GM06990 (cell line): ENCODE results near the gene ADAM10.

ENCODE experiments used
- DNase-seq: peaks from one replicate; pipeline ENCODE4 v3.0.0-alpha.2; 2011; ENCODE audit not compliant: insufficient read length; ENCODE audit errors: extremely low read depth
- H3K27me3 ChIP-seq: replicated peaks from 2 replicates; pipeline ENCODE4 v1.6.0; 2011; ENCODE audit warnings: low read length; ENCODE audit not compliant: control insufficient read depth, insufficient read depth
- H3K36me3 ChIP-seq: 2 replicates; pipeline ENCODE4 v1.5.1; 2011; ENCODE audit warnings: low read length; ENCODE audit not compliant: control insufficient read depth, insufficient read depth
- H3K4me3 ChIP-seq: replicated peaks from 2 replicates; pipeline ENCODE4 v1.5.1; 2011; ENCODE audit warnings: low read depth, mild to moderate bottlenecking, control low read depth, low read length
- TF ChIP-seq, protein P1 (sequence below): IDR thresholded peaks from 2 replicates; pipeline ENCODE4 v1.5.1; 2011; ENCODE audit warnings: low read length, control low read depth, mild to moderate bottlenecking, inconsistent platforms; ENCODE audit not compliant: insufficient read depth, poor library complexity, severe bottlenecking

The ADAM10 gene

DNA sequence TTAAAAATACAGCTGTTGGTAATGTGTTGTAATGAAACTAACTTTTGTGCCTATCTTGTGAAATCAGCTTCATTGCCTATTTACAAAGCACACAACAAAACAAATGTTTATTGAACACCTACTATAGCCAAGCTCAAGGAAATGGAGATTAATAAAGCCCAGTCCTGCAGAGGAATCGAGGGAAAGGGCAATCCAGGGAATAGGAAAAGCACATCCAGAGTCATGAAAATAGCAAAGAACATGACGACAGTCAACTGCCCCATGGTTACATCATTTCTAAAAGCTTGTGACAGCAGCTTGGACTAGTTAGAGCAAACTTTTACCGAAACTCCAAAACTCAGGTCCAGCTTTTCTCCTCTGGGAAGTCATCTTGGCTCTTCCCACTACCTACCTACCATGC, 160.5 kb downstream of the ADAM10 start:
- TF ChIP-seq, protein P1, sequence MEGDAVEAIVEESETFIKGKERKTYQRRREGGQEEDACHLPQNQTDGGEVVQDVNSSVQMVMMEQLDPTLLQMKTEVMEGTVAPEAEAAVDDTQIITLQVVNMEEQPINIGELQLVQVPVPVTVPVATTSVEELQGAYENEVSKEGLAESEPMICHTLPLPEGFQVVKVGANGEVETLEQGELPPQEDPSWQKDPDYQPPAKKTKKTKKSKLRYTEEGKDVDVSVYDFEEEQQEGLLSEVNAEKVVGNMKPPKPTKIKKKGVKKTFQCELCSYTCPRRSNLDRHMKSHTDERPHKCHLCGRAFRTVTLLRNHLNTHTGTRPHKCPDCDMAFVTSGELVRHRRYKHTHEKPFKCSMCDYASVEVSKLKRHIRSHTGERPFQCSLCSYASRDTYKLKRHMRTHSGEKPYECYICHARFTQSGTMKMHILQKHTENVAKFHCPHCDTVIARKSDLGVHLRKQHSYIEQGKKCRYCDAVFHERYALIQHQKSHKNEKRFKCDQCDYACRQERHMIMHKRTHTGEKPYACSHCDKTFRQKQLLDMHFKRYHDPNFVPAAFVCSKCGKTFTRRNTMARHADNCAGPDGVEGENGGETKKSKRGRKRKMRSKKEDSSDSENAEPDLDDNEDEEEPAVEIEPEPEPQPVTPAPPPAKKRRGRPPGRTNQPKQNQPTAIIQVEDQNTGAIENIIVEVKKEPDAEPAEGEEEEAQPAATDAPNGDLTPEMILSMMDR, result no peak
- no peak for DNase-seq
- H3K27me3 ChIP-seq, result no peaks in the 10 kb centered on the region
- H3K36me3 ChIP-seq, result peaks cover 2% of the 10 kb centered on the region
- H3K4me3 ChIP-seq, result no peak overlapping the region

DNA sequence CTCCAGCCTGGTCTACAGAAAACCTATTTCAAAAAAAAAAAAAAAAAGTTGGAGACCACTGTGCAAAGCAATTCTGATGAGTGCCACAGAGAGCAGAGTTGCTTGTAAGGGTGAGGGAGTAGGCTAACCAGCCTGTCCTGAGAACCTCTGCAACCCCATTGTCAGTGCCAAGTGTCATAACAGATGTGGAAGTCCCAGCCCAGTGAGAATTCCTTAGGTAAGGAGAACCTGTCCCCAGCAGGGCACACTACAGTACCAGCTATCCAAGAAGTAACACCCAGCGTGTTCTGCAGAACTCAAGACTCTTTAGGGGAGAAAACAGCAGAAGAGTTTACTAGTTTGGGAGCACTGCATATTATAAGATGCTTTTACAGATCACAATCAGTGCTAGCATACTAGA, 161.4 kb downstream of the ADAM10 start:
- no peaks in the 10 kb centered on the region; the same call in 1 of the 2 replicates for H3K36me3 ChIP-seq
- no peak for DNase-seq
- no peak overlapping the region for H3K4me3 ChIP-seq
- TF ChIP-seq, protein P1, result no peak
- no peaks in the 10 kb centered on the region for H3K27me3 ChIP-seq

DNA sequence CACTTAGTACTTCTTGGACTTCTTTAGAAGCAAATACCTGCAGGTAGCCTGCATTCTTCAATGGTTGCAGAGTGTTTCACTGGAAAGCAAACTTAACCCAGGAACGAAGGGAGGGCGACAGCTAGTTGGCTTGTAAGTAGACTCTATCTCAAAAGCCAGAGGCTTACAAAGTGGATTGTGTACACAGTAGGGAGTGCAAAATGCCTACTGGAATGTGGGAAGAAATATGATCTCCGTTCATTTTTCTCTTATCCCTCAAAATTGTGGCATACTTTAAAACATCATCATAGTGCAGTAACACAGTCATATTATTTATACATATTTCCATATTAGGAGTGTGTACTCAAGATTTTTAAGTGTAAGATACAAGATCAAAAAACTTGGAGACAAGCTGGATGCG, 162.0 kb downstream of the ADAM10 start:
- DNase-seq, result no peak
- TF ChIP-seq, protein P1, result no peak
- Histone ChIP-seq H3K27me3 (no peaks in the 10 kb centered on the region), H3K36me3 (no peaks in the 10 kb centered on the region), H3K4me3 (no peak overlapping the region)

DNA sequence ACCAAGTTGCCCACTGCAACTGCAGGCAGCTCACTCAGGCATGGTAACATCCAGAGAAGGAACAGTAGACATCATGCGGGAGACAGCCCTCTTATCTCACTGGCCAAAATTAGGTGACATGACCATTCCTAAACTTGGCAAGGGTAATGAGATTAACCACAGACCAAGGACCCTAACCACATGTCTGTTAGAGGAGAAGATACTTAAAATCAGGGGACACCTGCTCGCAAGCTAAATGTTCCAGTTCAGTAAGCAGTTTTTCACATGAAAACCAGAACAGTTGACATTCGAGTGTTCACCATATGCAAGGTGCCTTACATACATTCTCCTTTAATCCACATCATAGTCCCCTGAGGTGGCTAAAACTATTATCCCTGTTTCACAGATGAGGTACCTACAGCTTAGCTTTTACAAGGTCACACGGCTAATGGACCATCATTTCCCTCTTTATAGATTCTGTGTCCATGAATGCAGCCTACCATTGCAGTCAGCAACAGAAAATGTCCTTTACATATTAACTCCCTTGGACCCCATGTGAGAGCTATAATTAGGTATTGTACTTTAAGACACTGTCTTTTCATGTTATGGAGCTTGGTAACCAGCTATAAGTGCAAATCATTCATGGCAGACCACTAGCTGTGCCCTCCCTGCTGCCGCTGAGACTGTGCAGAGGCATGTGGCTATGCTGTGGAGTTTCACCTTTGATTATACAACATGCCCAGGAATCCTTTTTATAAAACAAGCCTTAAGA, 163.6 kb downstream of the ADAM10 start:
- Histone ChIP-seq H3K27me3 (no peaks in the 10 kb centered on the region), H3K36me3 (no peaks in the 10 kb centered on the region), H3K4me3 (no peak overlapping the region)
- DNase-seq, result peak; percentile 28
- TF ChIP-seq, protein P1, result no peak

DNA sequence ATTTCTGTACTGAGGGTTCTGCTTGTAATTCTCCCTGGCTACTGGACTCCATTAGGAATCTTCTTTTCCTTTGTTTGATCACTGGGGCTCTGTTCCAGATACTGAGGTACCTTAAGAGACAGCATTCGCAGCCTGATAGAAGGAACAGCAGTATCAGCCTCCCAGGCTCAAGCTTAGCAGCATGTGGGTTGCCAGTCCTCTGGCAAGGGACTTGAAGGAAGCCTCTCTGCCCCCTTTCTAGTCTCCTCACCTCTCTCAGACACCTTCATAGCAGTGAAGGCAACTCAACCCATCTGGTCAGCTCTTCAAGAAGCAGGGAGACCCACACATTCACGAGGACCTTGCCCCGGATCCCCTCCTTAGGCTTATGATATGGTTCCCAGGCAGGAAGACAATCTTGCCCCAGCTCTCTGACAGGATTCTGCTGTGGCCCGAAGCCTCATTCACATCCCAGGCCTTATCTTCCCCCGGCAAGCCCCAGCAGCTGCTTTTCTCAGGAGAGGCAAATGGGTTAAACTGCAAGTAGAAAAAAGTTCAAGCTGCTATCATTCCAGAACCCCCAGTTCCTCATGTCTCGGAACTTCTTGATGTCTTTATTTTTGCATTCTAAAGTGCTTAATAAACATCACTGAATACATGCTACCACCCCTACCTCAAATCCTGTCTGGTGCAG, 164.6 kb downstream of the ADAM10 start:
- no peak for DNase-seq
- no peaks in the 10 kb centered on the region for H3K36me3 ChIP-seq
- H3K27me3 ChIP-seq, result no peaks in the 10 kb centered on the region
- H3K4me3 ChIP-seq, result no peak overlapping the region
- TF ChIP-seq, protein P1, result no peak
